Measurements from ENCODE around the gene COL4A3. TPM values are rescaled to one million over a fixed set of nuclear protein-coding genes. Genes with fewer than 3 reads are reported as not detected.

COL4A3 gene
- total RNA-seq (not detected in 2 replicates), polyA plus RNA-seq (0.20 and 0.29 TPM in 2 replicates)

- Histone ChIP-seq H3K4me3 (peak within 1 kb of the TSS; percentile 36), H3K27ac (no peak within 1 kb of the TSS), H3K9me3 (ENCODE audit: low read depth) (no peaks in the 10 kb centered on the region), H3K36me3 (no peaks in the 10 kb centered on the region), H3K4me1 (ENCODE audit: low read depth) (no peaks in the 10 kb centered on the region), H3K27me3 (peaks cover 90% of the 10 kb centered on the region)
- peak; percentile 30 to 57 for DNase-seq (ENCODE audit: low read depth in 1 of 2, low spot score in 1 of 2)
- no peak for TF ChIP-seq CTCF (IDR thresholded peaks at IDR 0.05; ENCODE audit: low read depth, low read length)
Observed at GRCh38 chr2:227163998-227164762, at the start of gene COL4A3, which contains the start of gene COL4A4. TSS of gene COL4A3 (plus strand) at chr2:227164624. CDS start at chr2:227164727, 103 bp downstream. TSS of gene COL4A4 (minus strand) at chr2:227164205. CDS start at chr2:227147483, 16,722 bp downstream.

GRCh38 chr2:227115761-227116160 is 48.7 kb upstream of the COL4A3 start:
- Histone ChIP-seq H3K4me3 (no peak overlapping the region), H3K27ac (no peak overlapping the region), H3K4me1 (ENCODE audit: low read depth) (no peaks in the 10 kb centered on the region), H3K9me3 (ENCODE audit: low read depth) (no peaks in the 10 kb centered on the region), H3K36me3 (no peaks in the 10 kb centered on the region), H3K27me3 (no peaks in the 10 kb centered on the region)
- no peak for DNase-seq (ENCODE audit: low read depth in 1 of 2, low spot score in 1 of 2)
- TF ChIP-seq CTCF (IDR thresholded peaks at IDR 0.05; ENCODE audit: low read depth, low read length) = no peak

- H3K4me1 ChIP-seq (ENCODE audit: low read depth) = no peaks in the 10 kb centered on the region
Observed at GRCh38 chr2:227117027-227117426, 47.4 kb upstream of the COL4A3 start.

GRCh38 chr2:227117852-227118251 is 46.6 kb upstream of the COL4A3 start:
- Histone ChIP-seq H3K36me3 (no peaks in the 10 kb centered on the region), H3K9me3 (ENCODE audit: low read depth) (no peaks in the 10 kb centered on the region), H3K27me3 (no peaks in the 10 kb centered on the region), H3K27ac (no peak overlapping the region), H3K4me1 (ENCODE audit: low read depth) (no peaks in the 10 kb centered on the region), H3K4me3 (no peak overlapping the region)
- TF ChIP-seq CTCF (IDR thresholded peaks at IDR 0.05; ENCODE audit: low read depth, low read length) = no peak
- peak in 1 of 2 donors; percentile 6 for DNase-seq (ENCODE audit: low read depth in 1 of 2, low spot score in 1 of 2)

More at GRCh38 chr2:227117027-227117426, 47.4 kb upstream of the COL4A3 start:
- Histone ChIP-seq H3K36me3 (no peaks in the 10 kb centered on the region), H3K27me3 (no peaks in the 10 kb centered on the region), H3K9me3 (ENCODE audit: low read depth) (no peaks in the 10 kb centered on the region), H3K4me3 (no peak overlapping the region), H3K27ac (no peak overlapping the region)
- DNase-seq (ENCODE audit: low read depth in 1 of 2, low spot score in 1 of 2) = no peak
- TF ChIP-seq CTCF (IDR thresholded peaks at IDR 0.05; ENCODE audit: low read depth, low read length) = no peak

- H3K4me1 ChIP-seq (ENCODE audit: low read depth) = no peaks in the 10 kb centered on the region
- DNase-seq (ENCODE audit: low read depth in 1 of 2, low spot score in 1 of 2) = no peak
- no peak overlapping the region for H3K4me3 ChIP-seq
- no peak for TF ChIP-seq CTCF (IDR thresholded peaks at IDR 0.05; ENCODE audit: low read depth, low read length)
- no peaks in the 10 kb centered on the region for H3K9me3 ChIP-seq (ENCODE audit: low read depth)
- H3K36me3 ChIP-seq = no peaks in the 10 kb centered on the region
- no peaks in the 10 kb centered on the region for H3K27me3 ChIP-seq
- H3K27ac ChIP-seq = no peak overlapping the region
Observed at GRCh38 chr2:227118353-227118752, 46.1 kb upstream of the COL4A3 start.
